Inflammatory macrophage treated with lipopolysaccharide for 1 hour (primary cell): Measurements from ENCODE around the gene ZSWIM4.
"Not testable (repeated sequence)": the region's sequence is repeated elsewhere in the genome, so short reads cannot be mapped to it uniquely, and the experiment has no call there.

Source experiments
- DNase-seq, 2 donors: peaks; one replicate each; pipeline ENCODE4 v3.0.0-alpha.2; 2020 to 2022

The ZSWIM4 gene

GRCh38 chr19:13851734-13852114 lies 56.5 kb downstream of the ZSWIM4 start:
- DNase-seq: not testable (repeated sequence)

DNA sequence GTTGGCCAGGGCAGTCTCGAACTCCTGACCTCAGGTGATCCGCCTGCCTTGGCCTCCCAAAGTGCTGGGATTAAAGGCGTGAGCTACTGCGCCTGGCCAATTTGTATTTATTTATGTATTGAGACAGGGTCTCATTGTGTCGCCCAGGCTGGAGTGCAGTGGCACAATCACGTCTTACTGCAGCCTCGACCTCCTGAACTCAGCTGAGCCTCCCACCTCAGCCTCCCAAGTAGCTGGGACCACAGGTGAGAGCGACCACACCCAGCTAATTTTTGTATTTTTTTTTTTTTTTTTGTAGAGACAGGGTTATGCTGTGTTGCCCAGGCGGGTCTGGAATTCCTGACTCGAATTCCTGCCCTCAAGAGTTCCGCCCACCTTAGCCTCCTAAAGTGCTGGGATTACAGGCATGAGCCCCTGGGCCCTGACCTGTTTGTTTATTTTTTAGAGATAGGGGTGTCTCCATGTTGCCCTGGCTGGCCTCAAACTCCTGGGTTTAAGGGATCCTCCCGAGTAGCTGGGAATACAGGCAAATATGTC lies 57.0 kb downstream of the ZSWIM4 start:
- not testable (repeated sequence) for DNase-seq

DNA sequence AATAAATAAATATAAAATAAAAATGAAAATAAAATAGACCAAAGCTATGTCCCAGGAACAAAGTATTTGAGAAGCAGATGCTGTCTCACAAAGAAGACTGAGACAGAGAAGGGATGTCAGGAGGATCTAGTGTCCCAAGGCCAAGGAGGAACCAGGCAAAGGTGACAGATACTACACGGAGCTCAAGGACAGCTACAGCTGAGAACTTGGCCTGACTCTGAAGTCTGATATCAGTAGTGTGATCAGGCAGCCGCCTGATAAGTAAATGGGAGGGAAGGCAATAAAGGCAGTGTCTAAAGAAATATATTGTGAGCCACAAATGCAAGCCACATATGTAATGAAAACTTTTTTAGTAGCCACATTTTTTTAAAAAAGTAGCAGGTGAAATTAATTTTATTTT lies 61.3 kb downstream of the ZSWIM4 start:
- DNase-seq: no peak

GRCh38 chr19:13859361-13859880 lies 64.2 kb downstream of the ZSWIM4 start:
- DNase-seq: no peak

GRCh38 chr19:13860679-13861391 lies 65.6 kb downstream of the ZSWIM4 start:
- no peak for DNase-seq

- peak in 1 of 2 donors; percentile 88 for DNase-seq
Measured at GRCh38 chr19:13861392-13861713, 66.1 kb downstream of the ZSWIM4 start.

DNA sequence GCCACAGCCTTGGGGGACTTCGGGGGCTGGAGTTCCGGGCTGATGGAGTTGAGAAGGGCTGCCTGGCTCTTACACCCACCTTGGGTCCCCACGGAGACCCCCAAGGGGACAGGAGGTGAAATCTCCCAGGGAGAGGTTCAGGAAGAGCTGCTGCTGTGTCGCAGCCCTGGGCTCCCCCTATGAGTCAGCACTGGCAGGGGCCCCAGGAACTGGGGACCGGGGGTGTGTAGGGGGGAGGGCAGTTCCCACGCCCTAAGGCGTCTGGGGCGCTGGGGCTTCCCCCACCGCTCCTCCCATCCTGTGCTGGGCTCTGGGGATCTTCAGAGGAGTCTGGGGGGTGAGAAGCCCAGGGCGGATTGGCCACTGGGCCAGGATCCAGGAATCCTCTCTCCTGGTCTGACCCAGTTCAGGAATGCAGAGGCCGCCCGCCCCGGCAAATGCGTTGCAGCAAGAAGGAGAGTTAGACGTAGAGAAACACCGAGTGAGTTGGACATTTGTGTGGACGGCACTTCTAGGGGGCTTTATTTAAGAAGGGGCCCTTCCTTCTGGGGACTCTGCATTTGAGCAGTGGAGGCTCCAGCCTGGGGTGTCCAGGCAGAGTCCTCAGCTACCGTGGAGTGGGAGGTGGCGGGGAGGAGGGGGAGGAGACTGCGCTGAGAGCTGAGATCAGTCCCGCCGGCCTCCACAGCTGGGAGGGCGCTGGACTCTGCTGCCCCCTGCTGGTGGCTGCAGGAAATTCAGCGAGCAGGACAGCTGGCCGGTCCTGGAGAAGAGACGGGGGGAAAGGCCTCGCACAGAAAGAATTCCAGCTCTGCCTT lies 66.7 kb downstream of the ZSWIM4 start:
- DNase-seq: peak; percentile 95 to 97

GRCh38 chr19:13864046-13864666 lies 68.9 kb downstream of the ZSWIM4 start:
- no peak for DNase-seq

- DNase-seq: no peak
Measured at GRCh38 chr19:13864667-13865570, 69.7 kb downstream of the ZSWIM4 start.

DNA sequence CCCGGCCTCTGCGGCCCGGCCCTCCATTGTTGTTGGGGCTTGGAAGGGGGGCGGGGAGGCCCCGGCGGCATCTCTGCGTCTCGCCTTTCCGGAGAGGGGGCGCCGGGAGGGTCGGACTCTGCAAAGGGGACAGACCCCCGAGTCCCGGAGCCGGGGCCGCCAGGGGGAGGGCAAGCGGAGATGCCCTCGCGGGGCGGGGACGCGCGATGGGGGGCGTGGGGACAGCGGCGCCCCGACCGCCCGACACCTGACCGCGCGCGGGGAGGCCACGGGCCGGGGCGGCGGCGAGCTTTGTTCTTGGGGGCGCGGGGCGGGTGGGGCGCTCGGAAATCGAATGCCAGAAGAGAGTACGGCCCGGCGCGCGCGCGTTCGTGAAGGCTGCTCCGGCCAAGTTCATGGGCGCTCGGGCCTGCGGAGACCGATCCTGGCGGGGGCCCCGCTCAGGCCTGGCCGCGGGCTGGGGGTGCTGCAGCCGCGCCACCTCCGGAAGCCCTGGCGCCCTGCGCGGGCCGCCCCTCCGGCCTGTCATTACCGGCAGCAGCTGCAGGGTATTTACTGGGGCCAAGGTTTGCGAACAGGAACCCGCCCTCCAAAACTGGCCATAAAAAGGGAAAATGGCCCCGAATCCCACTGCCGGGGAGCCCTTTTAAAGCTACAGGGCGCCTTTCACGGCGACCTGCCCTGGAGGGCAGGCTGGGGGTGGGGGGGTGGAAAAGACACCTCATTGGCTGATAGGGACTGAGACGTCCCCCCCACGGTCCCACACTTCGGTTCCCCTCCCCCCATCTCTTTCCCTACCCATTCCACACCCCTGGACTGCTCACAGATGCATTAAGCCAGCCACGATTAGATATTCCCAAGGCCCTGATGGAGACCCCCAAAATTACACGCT lies 70.6 kb downstream of the ZSWIM4 start:
- DNase-seq: no peak

- no peak for DNase-seq
Measured at GRCh38 chr19:13866463-13867046, 71.3 kb downstream of the ZSWIM4 start.

- peak; percentile 33 to 74 for DNase-seq
Measured at GRCh38 chr19:13868663-13869062, 73.4 kb downstream of the ZSWIM4 start.

DNA sequence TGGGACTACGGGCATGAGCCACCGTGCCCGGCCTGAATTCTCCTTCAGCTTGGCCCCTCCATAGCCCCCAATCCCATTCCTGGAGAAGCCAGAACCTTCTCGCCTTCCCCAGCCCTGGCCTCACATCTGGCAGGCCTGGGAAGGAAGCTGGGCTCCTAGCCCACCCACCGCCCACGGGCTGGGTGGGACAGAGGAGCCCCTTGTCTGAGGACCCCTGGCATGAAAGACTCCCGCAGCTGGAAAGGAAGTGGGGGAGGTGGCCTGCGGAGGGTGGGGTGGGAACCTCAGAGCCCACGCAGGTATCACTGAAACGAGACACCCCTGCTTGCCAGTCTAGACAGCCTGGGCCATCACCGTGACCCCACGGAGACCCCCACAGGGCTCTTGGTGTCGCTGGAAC lies 74.0 kb downstream of the ZSWIM4 start:
- no peak for DNase-seq

DNA sequence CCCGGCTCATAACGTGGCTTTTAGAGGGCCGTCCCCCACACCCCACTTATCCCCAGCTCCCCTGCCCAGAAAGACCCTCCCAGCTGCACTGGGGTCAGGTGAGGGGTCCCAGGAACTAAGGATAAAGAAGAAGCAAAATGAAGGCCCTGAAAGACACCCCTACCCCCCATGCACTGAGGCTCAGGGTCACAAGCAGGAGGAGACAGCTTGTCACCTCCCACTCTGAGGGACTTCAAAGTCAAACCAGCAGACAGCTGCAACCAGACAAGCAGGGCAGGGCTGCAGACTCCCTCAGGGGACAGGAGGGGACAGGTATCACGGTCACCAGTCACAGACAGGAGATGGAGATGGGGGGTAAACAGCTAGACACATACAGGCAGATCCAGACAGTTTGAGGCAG lies 75.6 kb downstream of the ZSWIM4 start:
- DNase-seq: no peak

GRCh38 chr19:13872339-13872694 lies 77.1 kb downstream of the ZSWIM4 start:
- no peak for DNase-seq

DNA sequence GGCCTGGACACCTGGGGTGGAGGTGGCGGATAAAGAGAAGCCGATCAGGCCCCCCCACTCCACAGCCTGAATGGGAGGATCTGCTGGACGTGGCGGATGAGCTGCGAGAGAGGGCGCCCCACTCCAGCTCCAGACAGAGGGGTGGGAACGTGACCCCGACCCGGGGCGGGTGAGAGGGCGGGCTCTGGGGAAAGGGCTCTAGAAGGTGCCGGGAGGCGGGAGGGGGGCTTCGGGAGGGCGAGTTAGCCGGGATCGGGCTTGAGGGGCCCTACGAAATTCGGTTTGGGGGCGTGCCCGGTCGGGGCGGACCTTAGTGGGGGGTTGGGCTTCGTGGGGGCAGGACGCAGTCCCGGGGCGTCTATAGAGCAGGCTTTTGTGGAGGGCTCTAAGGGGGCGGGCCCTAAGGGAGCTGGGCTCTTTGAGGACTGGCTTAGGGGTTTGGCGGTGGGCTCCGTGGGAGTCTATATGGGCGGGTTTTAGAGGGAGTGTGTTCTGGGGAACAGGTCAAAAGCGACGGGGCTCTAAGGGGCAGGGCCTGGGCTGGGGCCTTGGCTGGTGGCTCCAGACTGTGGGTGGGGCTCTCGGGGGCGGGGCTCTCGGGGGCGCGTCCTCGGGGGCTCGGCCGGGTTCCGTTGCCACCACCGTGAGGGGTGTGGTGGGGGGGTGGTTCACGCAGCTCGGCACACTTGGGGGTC lies 77.6 kb downstream of the ZSWIM4 start:
- no peak for DNase-seq

GRCh38 chr19:13873834-13874515 lies 78.7 kb downstream of the ZSWIM4 start:
- no peak for DNase-seq

- DNase-seq: no peak
Measured at GRCh38 chr19:13875824-13876223, 80.6 kb downstream of the ZSWIM4 start.

DNA sequence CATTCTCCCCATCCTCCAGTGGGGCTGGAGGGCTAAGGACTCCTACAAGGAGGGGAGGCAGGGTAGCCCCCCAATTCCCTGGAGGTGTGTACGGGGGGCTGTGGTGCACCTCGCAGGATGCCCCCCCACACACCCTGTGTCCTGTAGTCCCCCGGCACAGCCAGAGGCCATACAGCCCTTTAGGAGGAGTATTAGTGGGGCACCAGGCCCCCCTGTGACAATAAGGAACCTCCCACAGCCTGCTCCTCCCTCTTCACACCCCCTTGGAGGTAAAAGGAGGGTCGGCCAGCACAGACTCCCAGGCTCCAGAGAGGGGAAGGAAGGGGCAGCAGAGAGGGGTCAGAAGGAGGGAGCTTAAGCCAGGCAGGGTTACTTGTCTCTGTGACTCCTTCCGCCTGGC lies 81.6 kb downstream of the ZSWIM4 start, which contains the start of gene NANOS3:
Gene NANOS3, plus strand, starts transcription at position 301 of the 400 bp plus-strand sequence. CDS start 115 bp downstream, outside the sequence.
- DNase-seq: no peak

- DNase-seq: no peak
Measured at GRCh38 chr19:13877303-13877702, 82.1 kb downstream of the ZSWIM4 start.
